Urinary bladder (tissue), 4 donors: ENCODE measurements around the gene IL17RD. TPM values are rescaled to one million over a fixed set of nuclear protein-coding genes. Genes with fewer than 3 reads are reported as not detected.

Source experiments
- DNase-seq: peaks from one replicate; pipeline ENCODE4 v3.0.0-alpha.2; 2015; ENCODE audit errors: extremely low spot score
- H3K27ac ChIP-seq: one replicate; pipeline ENCODE4 v1.5.1; 2013; ENCODE audit warnings: low read depth, mild to moderate bottlenecking, moderate library complexity
- H3K36me3 ChIP-seq: one replicate; pipeline ENCODE4 v1.6.1; 2013; ENCODE audit warnings: mild to moderate bottlenecking, moderate library complexity; ENCODE audit not compliant: insufficient read depth
- H3K4me1 ChIP-seq: one replicate; pipeline ENCODE4 v1.6.1; 2013; ENCODE audit warnings: mild to moderate bottlenecking, moderate library complexity; ENCODE audit not compliant: insufficient read depth
- H3K4me3 ChIP-seq: one replicate; pipeline ENCODE4 v1.5.1; 2013; ENCODE audit warnings: low read depth, low read length
- WGBS: extraction: QIAGEN DNeasy Blood & Tissue Kit; methylation state at CpG from one replicate; pipeline ENCODE4 v1.1.7; 2013; 5-methylcytosine and 5-hydroxymethylcytosine counted together
- polyA plus RNA-seq: library from polyadenylated mRNA; stranded (reverse); fragments of 200-250 nt; gene quantifications from one replicate; pipeline ENCODE4 v1.2.3, GENCODE V29; 2013
- total RNA-seq: library from RNA; depleted of rRNA; stranded (reverse); fragments of >200 nt; gene quantifications from one replicate; pipeline ENCODE4 v1.2.3, GENCODE V29; 2014
- donor health status: healthy with polysubstance abuse.
- donor health status: healthy.

IL17RD gene
- total and polyA plus RNA-seq, 2 donors = 6.3 to 33.4 TPM

DNA sequence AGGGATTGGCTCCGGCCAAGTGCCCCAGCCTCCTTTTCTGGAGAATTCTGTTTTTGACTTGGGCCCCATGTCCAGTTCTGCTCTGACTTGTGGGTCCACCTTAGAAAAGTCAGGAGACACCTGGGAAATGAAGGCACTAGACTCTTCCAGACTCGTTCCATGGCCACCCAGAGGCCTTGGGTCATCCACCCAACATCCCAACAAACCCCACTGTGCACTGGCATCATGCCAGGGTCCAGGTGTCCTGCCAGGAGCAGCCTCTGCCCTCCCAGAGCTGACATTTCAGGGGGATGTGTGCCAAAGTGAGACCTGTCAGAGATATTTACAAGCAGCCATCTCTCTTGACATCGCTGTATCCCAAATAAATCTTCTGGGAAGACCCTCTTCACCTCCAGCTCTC is 91.5 kb downstream of the IL17RD start:
- DNase-seq = no peak
- H3K4me1 ChIP-seq = no peaks in the 10 kb centered on the region
- H3K36me3 ChIP-seq = no peaks in the 10 kb centered on the region
- 92% methylated on average over 3 of the region's 3 CpGs for WGBS
- no peak overlapping the region for H3K27ac ChIP-seq
- no peak overlapping the region for H3K4me3 ChIP-seq

DNA sequence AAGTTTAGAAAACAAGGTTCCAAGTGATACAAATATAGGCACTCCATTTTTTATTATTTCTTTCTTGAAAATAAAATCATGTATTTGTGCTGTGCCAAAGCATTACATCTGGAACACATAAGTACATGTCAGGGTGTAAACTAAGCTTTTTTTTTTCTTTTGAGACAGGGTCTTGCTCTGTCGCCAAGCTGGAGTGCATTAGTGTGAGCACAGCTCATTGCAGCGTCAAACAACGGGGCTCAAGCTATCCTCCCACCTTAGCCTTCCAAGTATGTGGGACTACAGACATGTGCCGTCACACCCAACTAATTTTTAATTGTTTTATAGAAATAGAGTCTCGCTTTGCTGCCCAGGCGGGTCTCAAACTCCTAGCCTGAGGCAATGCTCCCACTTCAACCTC is 95.7 kb downstream of the IL17RD start:
- H3K27ac ChIP-seq = no peak overlapping the region

DNA sequence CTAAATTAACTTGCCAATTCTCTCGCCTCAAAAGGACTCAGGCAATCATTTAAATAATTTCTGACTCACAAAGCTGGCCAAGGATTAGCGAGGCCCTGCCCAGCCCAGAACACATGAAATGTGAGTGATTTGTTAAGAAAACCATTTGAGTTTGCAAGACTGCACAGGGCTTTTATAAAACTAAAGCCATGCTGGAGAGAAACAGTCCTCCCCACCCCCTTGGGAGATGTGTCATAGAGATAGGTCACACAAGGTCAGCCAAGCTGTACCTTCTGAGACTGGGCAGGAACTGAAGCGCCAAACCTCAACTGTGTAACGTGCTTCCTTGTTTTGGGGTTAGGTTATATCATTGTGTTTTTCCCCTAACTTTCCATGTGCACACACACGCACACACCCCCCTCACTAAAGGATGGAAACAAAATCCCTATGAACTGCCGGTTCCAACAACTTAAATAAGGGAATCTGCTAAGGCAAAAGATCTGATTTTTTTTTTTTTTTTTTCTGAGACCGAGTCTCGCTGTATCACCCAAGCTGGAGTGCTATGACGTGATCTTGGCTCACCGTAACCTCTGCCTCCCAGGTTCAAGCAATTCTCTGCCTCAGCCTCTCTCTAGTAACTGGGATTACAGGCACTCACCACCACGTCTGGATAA is 96.6 kb downstream of the IL17RD start:
- Histone ChIP-seq H3K4me1 (peaks cover 1% of the 10 kb centered on the region), H3K27ac (no peak overlapping the region), H3K4me3 (no peak overlapping the region), H3K36me3 (no peaks in the 10 kb centered on the region)
- WGBS = 22% methylated on average over 11 of the region's 11 CpGs
- DNase-seq = no peak

More for the DNA sequence above, 95.7 kb downstream of the IL17RD start:
- peaks cover 1% of the 10 kb centered on the region for H3K4me1 ChIP-seq
- no peak overlapping the region for H3K4me3 ChIP-seq
- WGBS = 29% methylated on average over 6 of the region's 6 CpGs
- DNase-seq = no peak
- H3K36me3 ChIP-seq = no peaks in the 10 kb centered on the region

DNA sequence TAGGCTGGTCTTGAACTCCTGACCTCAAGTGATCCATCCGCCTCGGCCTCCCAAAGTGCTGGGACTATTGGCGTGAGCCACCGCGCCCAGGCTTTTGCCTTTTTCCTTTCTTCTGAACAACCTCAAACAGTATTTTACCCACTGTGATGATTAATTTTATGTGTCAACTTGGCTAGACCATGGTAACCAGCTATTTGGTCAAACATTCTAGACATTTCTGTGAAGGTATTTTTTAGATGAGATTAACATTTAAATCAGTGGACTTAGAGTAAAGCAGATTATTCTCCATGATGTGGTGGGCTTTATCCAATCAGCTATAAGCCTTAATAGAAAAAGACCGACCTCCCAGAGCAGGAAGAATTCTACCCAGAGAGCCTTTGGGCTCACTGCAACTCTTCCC is 98.7 kb downstream of the IL17RD start:
- DNase-seq = no peak
- Histone ChIP-seq H3K36me3 (no peaks in the 10 kb centered on the region), H3K4me3 (no peak overlapping the region), H3K27ac (no peak overlapping the region), H3K4me1 (peaks cover 1% of the 10 kb centered on the region)
- WGBS = 95% methylated on average over 6 of the region's 6 CpGs

DNA sequence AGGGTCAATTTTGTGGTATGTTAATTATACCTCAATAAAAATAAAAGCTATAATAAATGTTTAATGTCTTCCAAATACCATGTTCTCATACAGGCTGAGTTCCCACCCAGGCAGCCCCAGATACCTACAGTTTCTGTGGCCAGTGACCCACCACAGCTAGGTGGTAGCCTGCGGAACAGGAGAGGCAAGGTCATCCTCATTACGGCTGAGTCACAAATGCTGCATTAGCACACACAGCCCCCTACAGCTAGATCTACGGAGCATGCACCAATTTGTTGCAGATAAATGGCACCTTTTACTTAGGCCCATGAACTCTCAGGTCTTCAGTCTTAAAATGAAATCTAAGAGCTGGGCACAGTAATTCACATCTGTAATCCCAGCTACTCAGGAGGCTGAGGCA is 99.6 kb downstream of the IL17RD start:
- Histone ChIP-seq H3K4me3 (no peak overlapping the region), H3K4me1 (peaks cover 1% of the 10 kb centered on the region), H3K27ac (no peak overlapping the region), H3K36me3 (no peaks in the 10 kb centered on the region)
- 94% methylated on average over 3 of the region's 3 CpGs for WGBS
- DNase-seq = no peak

DNA sequence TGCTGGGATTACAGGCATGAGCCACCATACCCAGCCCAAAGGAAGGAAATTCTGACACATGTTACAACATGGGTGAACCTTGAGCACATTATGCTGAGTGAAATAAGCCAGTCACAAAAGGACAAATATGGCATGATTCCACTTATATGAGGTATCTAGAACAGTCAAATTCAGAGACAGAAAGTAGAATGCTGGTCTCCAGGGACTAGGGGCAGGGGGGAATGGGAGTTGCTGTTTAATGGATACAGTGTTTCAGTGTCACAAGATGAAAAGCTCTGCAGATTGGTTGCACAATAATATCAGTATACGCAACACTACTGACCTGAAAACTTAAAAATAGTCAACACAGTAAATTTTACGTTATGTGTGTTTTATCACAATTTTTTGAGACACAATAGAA is 100.6 kb downstream of the IL17RD start:
- no peak overlapping the region for H3K27ac ChIP-seq
- H3K36me3 ChIP-seq = no peaks in the 10 kb centered on the region
- DNase-seq = no peak
- H3K4me3 ChIP-seq = no peak overlapping the region
- WGBS = 93% methylated on average over 2 of the region's 2 CpGs
- H3K4me1 ChIP-seq = peaks cover 1% of the 10 kb centered on the region

DNA sequence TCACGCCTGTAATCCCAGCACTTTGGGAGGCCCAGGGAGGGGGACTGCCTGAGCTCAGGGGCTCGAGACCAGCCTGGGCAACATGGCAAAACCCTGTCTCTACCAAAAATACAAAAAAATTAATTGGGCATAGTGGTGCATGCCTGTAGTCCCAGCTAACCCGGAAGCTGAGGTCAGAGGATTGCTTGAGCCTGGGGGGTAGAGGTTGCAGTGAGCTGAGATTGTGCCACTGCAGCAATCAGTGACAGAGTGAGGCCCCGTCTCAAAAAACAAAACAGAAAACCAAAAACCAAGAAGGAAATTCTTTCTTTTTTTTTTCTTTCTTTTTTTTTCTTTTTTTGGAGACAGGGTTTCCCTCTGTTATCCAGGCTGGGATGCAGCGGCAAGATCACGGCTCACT is 101.2 kb downstream of the IL17RD start:
- 88% methylated on average over 6 of the region's 6 CpGs for WGBS
- no peaks in the 10 kb centered on the region for H3K36me3 ChIP-seq
- H3K4me3 ChIP-seq = no peak overlapping the region
- DNase-seq = no peak
- H3K4me1 ChIP-seq = peaks cover 1% of the 10 kb centered on the region
- H3K27ac ChIP-seq = no peak overlapping the region

DNA sequence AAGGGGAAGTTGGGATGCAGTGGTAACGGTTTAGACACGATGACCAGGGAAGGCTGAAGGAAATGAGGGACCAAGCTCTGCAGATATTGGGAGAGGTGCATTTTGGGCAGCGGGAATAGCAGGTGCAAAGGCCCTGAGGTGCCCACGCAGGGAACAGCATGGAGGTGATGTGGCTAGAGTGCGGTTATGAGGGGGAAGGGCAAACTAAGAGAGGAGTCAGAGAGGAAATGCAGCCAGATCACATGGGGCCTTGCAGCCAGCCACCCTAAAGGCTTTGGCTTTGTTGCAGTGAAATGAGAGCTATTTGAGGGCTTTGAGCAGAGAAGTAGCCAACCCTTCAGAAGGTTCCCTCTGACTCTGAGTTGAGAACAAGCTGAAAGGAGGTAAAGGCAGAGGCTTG is 102.1 kb downstream of the IL17RD start:
- DNase-seq = no peak
- Histone ChIP-seq H3K36me3 (no peaks in the 10 kb centered on the region), H3K4me1 (peaks cover under 1% of the 10 kb centered on the region), H3K27ac (no peak overlapping the region), H3K4me3 (no peak overlapping the region)
- 90% methylated on average over 5 of the region's 5 CpGs for WGBS

DNA sequence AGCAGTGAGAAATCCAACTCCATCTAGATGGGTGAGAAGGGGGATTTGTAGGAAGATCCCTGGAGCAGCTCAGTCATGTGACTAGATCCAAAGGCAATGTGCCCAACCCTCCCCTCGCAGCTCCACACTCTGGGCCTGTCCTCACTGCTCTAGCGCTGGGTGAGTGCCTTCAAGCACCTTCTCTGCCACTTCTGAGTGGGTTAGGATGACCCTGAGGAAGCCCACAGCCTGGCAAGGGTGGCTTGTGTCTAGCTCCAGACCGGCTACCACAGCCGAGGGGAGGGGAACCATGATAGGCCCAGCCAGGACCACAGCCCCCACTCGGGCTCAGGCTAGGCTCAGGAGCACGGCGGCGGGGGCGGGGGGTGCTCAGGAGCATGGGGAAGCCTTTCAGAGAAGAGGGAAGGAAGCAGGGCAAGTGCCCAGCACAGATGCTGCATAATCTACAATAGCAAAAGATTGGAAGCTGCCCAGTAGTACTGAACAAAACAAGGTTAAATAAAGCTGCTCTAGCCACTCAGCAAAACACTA is 103.0 kb downstream of the IL17RD start:
- Histone ChIP-seq H3K27ac (no peak overlapping the region), H3K36me3 (no peaks in the 10 kb centered on the region), H3K4me3 (no peak overlapping the region), H3K4me1 (no peaks in the 10 kb centered on the region)
- no peak for DNase-seq
- WGBS = 22% methylated on average over 9 of the region's 9 CpGs

DNA sequence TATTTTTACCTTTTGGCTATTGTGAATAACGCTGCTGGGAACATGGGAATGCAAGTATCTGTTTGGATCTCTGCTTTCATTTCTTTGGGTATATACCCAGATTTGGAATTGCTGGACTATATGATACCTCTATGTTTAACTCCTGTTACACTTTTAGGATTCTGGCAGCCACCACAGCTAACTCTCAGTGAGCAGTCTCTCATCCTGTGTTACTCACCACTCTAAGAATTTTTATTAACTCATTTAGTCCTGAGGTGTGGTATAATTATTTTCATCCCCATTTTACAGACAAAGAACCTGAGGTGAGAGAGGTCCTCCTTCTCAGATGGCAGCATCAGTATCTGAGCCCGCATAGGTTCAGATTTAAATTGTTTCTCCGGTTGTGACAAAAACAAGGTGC is 103.6 kb downstream of the IL17RD start:
- Histone ChIP-seq H3K4me1 (no peaks in the 10 kb centered on the region), H3K27ac (no peak overlapping the region), H3K36me3 (no peaks in the 10 kb centered on the region), H3K4me3 (no peak overlapping the region)
- DNase-seq = no peak
- WGBS = 80% methylated on average over 3 of the region's 3 CpGs

DNA sequence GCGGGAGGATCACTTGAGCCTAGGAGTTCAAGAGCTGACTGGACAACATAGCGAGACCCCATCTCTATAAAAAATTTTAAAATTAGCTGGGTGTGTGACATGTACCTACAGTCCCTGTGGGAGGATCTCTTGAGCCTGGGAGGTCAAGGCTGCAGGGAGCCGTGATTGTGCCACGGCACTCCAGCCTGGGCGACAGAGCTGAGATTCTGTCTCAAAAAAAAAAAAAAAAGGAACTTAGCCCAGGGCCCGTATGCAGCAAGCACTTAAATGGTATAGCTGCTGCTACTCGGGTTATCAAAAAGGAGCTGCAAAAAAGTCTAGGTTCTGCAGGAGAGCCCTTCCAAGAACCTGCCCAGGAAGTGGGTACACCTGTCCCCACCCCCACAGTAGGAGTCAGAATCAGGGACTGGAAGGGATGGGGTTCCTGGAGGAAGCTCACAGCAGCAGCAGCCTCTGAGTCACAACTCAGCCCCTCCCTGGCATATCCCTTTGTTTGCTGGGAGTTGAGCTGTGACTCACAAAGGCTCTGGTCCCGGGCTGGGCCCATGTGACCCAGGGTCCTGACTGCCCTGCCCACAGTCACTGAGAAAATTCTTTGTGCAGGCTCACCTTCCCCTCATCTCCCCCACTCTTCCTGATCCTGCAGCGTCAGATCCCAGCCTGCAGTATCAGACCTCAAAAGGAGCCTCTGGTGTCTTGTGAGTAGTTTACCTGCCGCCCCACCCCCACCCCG is 104.9 kb downstream of the IL17RD start, which contains the start of gene SPATA12:
TSS of gene SPATA12 (plus strand) at position 576 of the 733 bp plus-strand sequence. CDS start 13,031 bp downstream, outside the sequence.
- 65% methylated on average over 11 of the region's 11 CpGs for WGBS
- Histone ChIP-seq H3K4me1 (no peaks in the 10 kb centered on the region), H3K27ac (peak within 1 kb of the TSS; percentile 56), H3K4me3 (no peak within 1 kb of the TSS), H3K36me3 (no peaks in the 10 kb centered on the region)
- no peak for DNase-seq

DNA sequence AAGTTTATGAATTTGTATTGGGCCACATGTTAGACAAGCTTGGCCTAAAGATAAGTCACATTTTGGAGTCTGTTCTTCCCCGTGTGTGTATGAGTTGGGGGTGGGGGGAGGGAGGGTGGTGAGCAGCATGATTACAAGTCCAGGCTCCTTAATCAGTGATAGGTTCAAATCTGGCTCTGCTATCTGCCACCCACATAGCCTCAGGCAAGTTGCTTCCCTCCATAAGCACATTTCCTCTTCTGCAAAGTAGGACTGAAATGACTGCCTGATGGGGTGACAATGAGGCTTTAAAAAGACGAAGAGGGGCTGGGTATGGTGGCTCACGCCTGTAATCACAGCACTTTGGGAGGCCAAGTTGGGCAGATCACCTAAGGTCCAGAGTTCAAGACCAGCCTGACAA is 105.7 kb downstream of the IL17RD start:
- H3K4me3 ChIP-seq = no peak overlapping the region
- no peaks in the 10 kb centered on the region for H3K4me1 ChIP-seq
- no peak for DNase-seq
- H3K27ac ChIP-seq = no peak overlapping the region
- WGBS = 60% methylated on average over 3 of the region's 3 CpGs
- H3K36me3 ChIP-seq = no peaks in the 10 kb centered on the region

DNA sequence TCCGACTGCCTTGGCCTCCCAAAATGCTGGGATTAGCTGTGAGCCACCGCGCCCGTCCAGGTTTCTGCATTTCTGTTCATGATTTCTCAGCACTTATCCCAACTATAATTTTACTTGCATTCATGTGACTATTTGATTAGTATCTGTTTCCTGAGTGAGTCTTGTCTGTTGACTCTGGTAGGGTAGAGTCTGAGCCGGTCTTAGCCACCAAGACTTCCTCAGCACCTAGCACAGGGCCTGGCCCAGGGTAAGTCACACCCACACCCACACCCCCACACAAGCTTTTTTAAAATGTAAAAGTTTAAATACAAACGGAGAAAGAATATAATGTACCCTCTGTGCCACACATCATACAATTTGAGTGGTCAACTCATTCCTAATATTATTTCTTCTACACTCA is 107.8 kb downstream of the IL17RD start:
- H3K27ac ChIP-seq = no peak overlapping the region
- H3K4me3 ChIP-seq = no peak overlapping the region
- H3K4me1 ChIP-seq = no peaks in the 10 kb centered on the region
- no peaks in the 10 kb centered on the region for H3K36me3 ChIP-seq
- no peak for DNase-seq
- WGBS = 72% methylated on average over 6 of the region's 6 CpGs

DNA sequence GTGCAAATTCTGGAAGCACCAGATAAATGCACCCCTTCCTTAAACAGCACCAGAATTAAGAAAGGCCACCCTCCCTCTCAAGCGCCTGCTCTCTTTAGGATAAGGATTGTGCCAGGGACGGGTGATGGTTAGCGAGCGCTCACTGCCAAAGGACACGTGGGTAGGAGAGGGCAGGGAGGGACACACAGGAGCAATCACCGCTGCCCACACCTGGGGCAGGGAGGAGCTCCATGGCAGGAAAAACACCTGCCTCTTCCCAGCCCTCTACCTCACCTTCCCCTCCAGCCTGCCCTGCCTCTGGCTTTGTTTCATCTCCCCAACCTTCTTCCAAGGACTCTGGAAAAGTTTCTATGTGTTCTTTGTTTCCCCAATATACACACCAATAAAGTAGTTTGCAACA is 112.0 kb downstream of the IL17RD start:
- WGBS = 95% methylated on average over 6 of the region's 6 CpGs
- no peak overlapping the region for H3K27ac ChIP-seq
- no peaks in the 10 kb centered on the region for H3K36me3 ChIP-seq
- no peaks in the 10 kb centered on the region for H3K4me1 ChIP-seq
- DNase-seq = no peak
- H3K4me3 ChIP-seq = no peak overlapping the region
